HL-60 (cell line): Measurements from ENCODE around the gene DCHS1.

Experiments
- POLR2AphosphoS5 ChIP-seq: IDR thresholded peaks from 2 replicates; pipeline ENCODE4 v1.6.1; 2012; ENCODE audit warnings: low read depth
- SPI1 ChIP-seq: IDR thresholded peaks from 2 replicates; pipeline ENCODE4 v1.6.1; 2012; ENCODE audit warnings: low read depth, mild to moderate bottlenecking, borderline replicate concordance
- TF ChIP-seq, protein P1 (sequence below): IDR thresholded peaks from one replicate; pipeline ENCODE4 v1.5.1; 2011; ENCODE audit warnings: low read length, control low read depth, inconsistent platforms; ENCODE audit not compliant: insufficient read depth

DNA sequence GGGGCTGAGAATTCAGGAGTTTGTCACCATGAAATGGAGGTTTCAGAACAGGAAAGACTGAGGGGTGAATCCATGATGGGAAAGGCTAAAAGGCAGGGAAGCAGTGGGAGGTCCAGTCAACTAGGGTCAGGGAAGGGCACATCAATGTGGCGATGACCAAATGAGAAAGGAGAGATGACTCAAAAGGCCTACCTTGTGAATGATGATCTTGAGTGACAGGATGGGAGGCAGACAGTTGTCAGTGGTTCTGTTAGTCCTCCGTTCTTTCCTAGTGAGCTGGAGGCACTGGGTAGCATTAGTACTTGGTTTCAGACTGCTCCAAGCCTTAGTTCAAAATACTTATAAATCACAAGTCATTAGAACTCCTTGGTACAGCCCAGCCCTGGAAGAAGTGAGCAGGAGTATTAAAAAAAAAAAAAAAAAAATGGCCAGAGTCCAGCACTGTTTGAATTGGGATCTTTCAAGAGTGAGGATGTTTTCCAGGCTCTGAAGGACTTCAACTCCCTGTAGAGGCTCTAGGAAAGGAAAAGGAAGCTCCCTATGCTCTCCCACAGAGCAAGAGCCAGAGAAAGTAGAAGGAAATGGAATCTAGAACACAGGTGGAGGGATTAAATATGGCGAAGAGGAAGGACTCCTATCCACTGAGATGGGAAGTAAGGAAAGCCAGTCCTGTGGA, 8.3 kb upstream of the DCHS1 start:
- TF ChIP-seq POLR2AphosphoS5 (no peak), SPI1 (no peak)
- TF ChIP-seq, protein P1, sequence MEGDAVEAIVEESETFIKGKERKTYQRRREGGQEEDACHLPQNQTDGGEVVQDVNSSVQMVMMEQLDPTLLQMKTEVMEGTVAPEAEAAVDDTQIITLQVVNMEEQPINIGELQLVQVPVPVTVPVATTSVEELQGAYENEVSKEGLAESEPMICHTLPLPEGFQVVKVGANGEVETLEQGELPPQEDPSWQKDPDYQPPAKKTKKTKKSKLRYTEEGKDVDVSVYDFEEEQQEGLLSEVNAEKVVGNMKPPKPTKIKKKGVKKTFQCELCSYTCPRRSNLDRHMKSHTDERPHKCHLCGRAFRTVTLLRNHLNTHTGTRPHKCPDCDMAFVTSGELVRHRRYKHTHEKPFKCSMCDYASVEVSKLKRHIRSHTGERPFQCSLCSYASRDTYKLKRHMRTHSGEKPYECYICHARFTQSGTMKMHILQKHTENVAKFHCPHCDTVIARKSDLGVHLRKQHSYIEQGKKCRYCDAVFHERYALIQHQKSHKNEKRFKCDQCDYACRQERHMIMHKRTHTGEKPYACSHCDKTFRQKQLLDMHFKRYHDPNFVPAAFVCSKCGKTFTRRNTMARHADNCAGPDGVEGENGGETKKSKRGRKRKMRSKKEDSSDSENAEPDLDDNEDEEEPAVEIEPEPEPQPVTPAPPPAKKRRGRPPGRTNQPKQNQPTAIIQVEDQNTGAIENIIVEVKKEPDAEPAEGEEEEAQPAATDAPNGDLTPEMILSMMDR, result no peak
